GM21737 (cell line): ENCODE results near the gene INF2.

Experiments used
- ATAC-seq: cut with Tn5 transposase; IDR thresholded peaks from one replicate; pipeline ENCODE4 v1.9.1; 2021; ENCODE audit warnings: mild to moderate bottlenecking, moderate library complexity; ENCODE audit not compliant: unreplicated experiment

INF2 gene

GRCh38 chr14:104732931-104733681 is 43.7 kb downstream of the INF2 start:
- no peak for ATAC-seq

GRCh38 chr14:104734051-104734587 is 44.7 kb downstream of the INF2 start:
- ATAC-seq, result no peak

GRCh38 chr14:104734601-104734990 is 45.2 kb downstream of the INF2 start:
- no peak for ATAC-seq

GRCh38 chr14:104734991-104735779 is 45.8 kb downstream of the INF2 start:
- ATAC-seq, result no peak

GRCh38 chr14:104735830-104736642 is 46.6 kb downstream of the INF2 start:
- ATAC-seq, result no peak

GRCh38 chr14:104738375-104739019 is 49.1 kb downstream of the INF2 start:
- no peak for ATAC-seq

- no peak for ATAC-seq
Observed at GRCh38 chr14:104739026-104739425, 49.6 kb downstream of the INF2 start.

GRCh38 chr14:104739546-104740516 is 50.4 kb downstream of the INF2 start:
- no peak for ATAC-seq

GRCh38 chr14:104741108-104741802 is 51.8 kb downstream of the INF2 start:
- no peak for ATAC-seq

GRCh38 chr14:104741803-104742251 is 52.4 kb downstream of the INF2 start:
- no peak for ATAC-seq

- no peak for ATAC-seq
Observed at GRCh38 chr14:104742586-104743455, 53.4 kb downstream of the INF2 start.

GRCh38 chr14:104743461-104744380 is 54.3 kb downstream of the INF2 start:
- ATAC-seq, result no peak

- no peak for ATAC-seq
Observed at GRCh38 chr14:104744484-104744883, 55.1 kb downstream of the INF2 start.

GRCh38 chr14:104745431-104745830 is 56.0 kb downstream of the INF2 start:
- ATAC-seq, result no peak

GRCh38 chr14:104746071-104746545 is 56.7 kb downstream of the INF2 start:
- ATAC-seq, result no peak

- ATAC-seq, result no peak
Observed at GRCh38 chr14:104746934-104747481, 57.6 kb downstream of the INF2 start.
